H1 (cell line): Measurements from ENCODE around the gene SLC45A1. TPM values are rescaled to one million over a fixed set of nuclear protein-coding genes. Genes with fewer than 3 reads are reported as not detected.

Experiments
- ATF3 ChIP-seq: IDR thresholded peaks from 2 replicates; pipeline ENCODE4 v1.6.1; 2011; ENCODE audit warnings: low read depth, mild to moderate bottlenecking, low read length; ENCODE audit not compliant: insufficient read depth
- CHD7 ChIP-seq: fragments of 300-600 bp; sonication (generic); IDR thresholded peaks from 2 replicates; pipeline ENCODE4 v1.7.1; 2012; ENCODE audit warnings: low read length, moderate library complexity, mild to moderate bottlenecking, inconsistent platforms; ENCODE audit not compliant: insufficient replicate concordance
- RBBP5 ChIP-seq: IDR thresholded peaks from 2 replicates; pipeline ENCODE4 v1.7.1; 2012; ENCODE audit warnings: low read depth, mild to moderate bottlenecking, inconsistent platforms, low read length, moderate library complexity, borderline replicate concordance
- polyA plus RNA-seq, 7 experiments: library from polyadenylated mRNA; depleted of rRNA in 3 of 7; stranded (reverse) in 5 of 7; unstranded in 2 of 7; fragments of >200 nt in 5 of 7; fragments of 200-250 nt in 2 of 7; gene quantifications; 1 replicate in 5 of 7; 2 replicates in 1 of 7; 4 replicates in 1 of 7; pipeline versions ENCODE4 v1.2.1 to v1.2.3, GENCODE V29; 2011 to 2013; ENCODE audit warnings: missing spikeins in 2 of 7, mixed read lengths in 2 of 7
- total RNA-seq: library from RNA; stranded (reverse); fragmentation: NEBNext Ultra II Directional; extraction: Animal tissue kit (Norgen Biotek cat#: 25700); gene quantifications from 2 replicates; pipeline ENCODE4 v1.2.1, GENCODE V29; 2021

The SLC45A1 gene
- total and polyA plus RNA-seq, 2 of the 8 experiments (the other 6 are each of a cell fraction or from before 2014, with no cell fraction given) = 1.0 to 1.7 TPM

GRCh38 chr1:8293118-8293517 is 24.8 kb upstream of the SLC45A1 start (continued):
- no peak for TF ChIP-seq CHD7
- TF ChIP-seq ATF3 = no peak
- TF ChIP-seq RBBP5 = no peak
